H1 (cell line): ENCODE measurements around the gene KDM6B. TPM values are rescaled to one million over a fixed set of nuclear protein-coding genes. Genes with fewer than 3 reads are reported as not detected.

Source experiments
- CTCF ChIA-PET: fragments of 300-600 bp; sonication (Branson Sonifier 250); formaldehyde crosslinking; loops from one replicate; lab custom pipeline; 2021; ENCODE audit not compliant: partially characterized antibody; lab: Charles Lee
- POLR2A ChIA-PET: fragments of 300-600 bp; sonication (Branson Sonifier 250); formaldehyde crosslinking; loops from one replicate; lab custom pipeline; 2021; ENCODE audit warnings: inconsistent platforms; ENCODE audit not compliant: partially characterized antibody; lab: Charles Lee
- DNase-seq, 2 experiments: peaks; one replicate each; pipeline versions ENCODE4 v3.0.0 to v3.0.0-alpha.2; 2010 to 2022; ENCODE audit warnings: low spot score in 2 of 2, low read depth in 1 of 2, mixed read lengths in 1 of 2
- FAIRE-seq: peaks from 2 replicates; lab custom pipeline; 2011; peaks lifted over from hg19 to GRCh38; lab: Jason Lieb, UNC
- H2AFZ ChIP-seq: 2 replicates; pipeline ENCODE4 v1.8.1; 2012; ENCODE audit warnings: low read length, inconsistent platforms
- H2AK5ac ChIP-seq: 2 replicates; pipeline ENCODE4 v1.6.1; 2013; ENCODE audit warnings: low read depth, low read length
- H2BK120ac ChIP-seq: replicated peaks from 2 replicates; pipeline ENCODE3; 2013; ENCODE audit warnings: low read depth, low read length, inconsistent platforms
- H2BK12ac ChIP-seq: 2 replicates; pipeline ENCODE4 v1.6.1; 2013; ENCODE audit warnings: low read depth, low read length
- H2BK15ac ChIP-seq: 2 replicates; pipeline ENCODE4 v1.6.1; 2013; ENCODE audit warnings: low read length
- H2BK20ac ChIP-seq: 2 replicates; pipeline ENCODE4 v1.6.1; 2013; ENCODE audit warnings: low read length
- H2BK5ac ChIP-seq: 2 replicates; pipeline ENCODE4 v1.6.1; 2013; ENCODE audit warnings: low read depth, low read length
- H3K14ac ChIP-seq: 2 replicates; pipeline ENCODE4 v1.6.1; 2013; ENCODE audit warnings: inconsistent platforms; ENCODE audit not compliant: insufficient read length
- H3K18ac ChIP-seq: 2 replicates; pipeline ENCODE4 v1.6.1; 2013; ENCODE audit warnings: low read length; ENCODE audit errors: extremely low read depth
- H3K23ac ChIP-seq: 2 replicates; pipeline ENCODE4 v1.6.1; 2013; ENCODE audit warnings: inconsistent platforms; ENCODE audit not compliant: insufficient read length
- H3K23me2 ChIP-seq: 2 replicates; pipeline ENCODE4 v1.6.1; 2013; ENCODE audit warnings: low read depth, low read length
- H3K27ac ChIP-seq: 2 replicates; pipeline ENCODE4 v1.6.1; 2011; ENCODE audit warnings: low read depth, low read length, inconsistent platforms
- H3K27me3 ChIP-seq, 4 experiments: replicated peaks in 1 of 4; 1 replicate in 1 of 4; 2 replicates in 3 of 4; pipeline versions ENCODE4 v1.6.1 to v1.8.1; 2011 to 2013; ENCODE audit warnings: low read length in 3 of 4, mild to moderate bottlenecking in 3 of 4, inconsistent platforms in 2 of 4, mixed read lengths in 2 of 4, moderate library complexity in 1 of 4; ENCODE audit not compliant: control insufficient read depth in 3 of 4, insufficient read depth in 3 of 4; ENCODE audit errors: extremely low read depth in 1 of 4
- H3K36me3 ChIP-seq, 4 experiments: 2 replicates each; pipeline versions ENCODE4 v1.6.1 to v1.8.1; 2011 to 2013; ENCODE audit warnings: mild to moderate bottlenecking in 4 of 4, low read length in 3 of 4, moderate library complexity in 2 of 4, control low read depth in 1 of 4, inconsistent platforms in 1 of 4; ENCODE audit not compliant: insufficient read depth in 4 of 4, control insufficient read depth in 2 of 4
- H3K4ac ChIP-seq: replicated peaks from 2 replicates; pipeline ENCODE3; 2013; ENCODE audit warnings: low read length, low read depth, mixed read lengths, inconsistent platforms; ENCODE audit not compliant: insufficient read length
- H3K4me1 ChIP-seq, 4 experiments: replicated peaks in 1 of 4; 1 replicate in 1 of 4; 2 replicates in 3 of 4; pipeline versions ENCODE4 v1.6.1 to v1.8.1; 2011 to 2013; ENCODE audit warnings: low read length in 3 of 4, inconsistent platforms in 2 of 4, mixed read lengths in 1 of 4; ENCODE audit not compliant: insufficient read depth in 4 of 4, control insufficient read depth in 3 of 4
- H3K4me2 ChIP-seq, 2 experiments: 2 replicates each; pipeline versions ENCODE4 v1.6.1 to v1.8.1; 2011 to 2013; ENCODE audit warnings: low read depth in 2 of 2, low read length in 2 of 2, control low read depth in 1 of 2, inconsistent platforms in 1 of 2, mild to moderate bottlenecking in 1 of 2; ENCODE audit not compliant: insufficient read depth in 1 of 2
- H3K4me3 ChIP-seq, 4 experiments: fragments of 200-600, 300-600 bp in 1 of 4; sonication (generic), shearing (Covaris generic), sonication (Bioruptor Twin) in 1 of 4; 2 replicates each; pipeline versions ENCODE4 v1.5.1 to v1.8.1; 2011 to 2016; ENCODE audit warnings: low read length in 4 of 4, low read depth in 3 of 4, control low read depth in 2 of 4, inconsistent platforms in 2 of 4, mild to moderate bottlenecking in 2 of 4, mixed read lengths in 1 of 4, moderate library complexity in 1 of 4; ENCODE audit not compliant: insufficient read depth in 2 of 4; ENCODE audit errors: extremely low read depth in 1 of 4
- H3K56ac ChIP-seq: replicated peaks from 2 replicates; pipeline ENCODE3; 2013; ENCODE audit warnings: low read depth, mild to moderate bottlenecking, mixed read lengths, low read length, inconsistent platforms; ENCODE audit not compliant: insufficient read length
- H3K79me1 ChIP-seq: 2 replicates; pipeline ENCODE4 v1.6.1; 2013; ENCODE audit warnings: low read depth, low read length, control low read depth
- H3K79me2 ChIP-seq, 2 experiments: 2 replicates each; pipeline versions ENCODE4 v1.6.1 to v1.8.1; 2012 to 2013; ENCODE audit warnings: low read length in 2 of 2, mild to moderate bottlenecking in 2 of 2, inconsistent platforms in 1 of 2; ENCODE audit not compliant: insufficient read depth in 2 of 2, control insufficient read depth in 1 of 2
- H3K9ac ChIP-seq, 4 experiments: replicated peaks in 1 of 4; 1 replicate in 1 of 4; 2 replicates in 3 of 4; pipeline versions ENCODE4 v1.6.1 to v1.8.1; 2011 to 2013; ENCODE audit warnings: low read depth in 3 of 4, low read length in 3 of 4, control low read depth in 2 of 4, mild to moderate bottlenecking in 2 of 4, moderate library complexity in 2 of 4, inconsistent platforms in 1 of 4; ENCODE audit errors: extremely low read depth in 1 of 4
- H3K9me3 ChIP-seq, 2 experiments: 2 replicates each; pipeline versions ENCODE4 v1.6.1 to v1.8.1; 2012 to 2013; ENCODE audit warnings: mild to moderate bottlenecking in 2 of 2, moderate library complexity in 2 of 2, control low read depth in 1 of 2, inconsistent platforms in 1 of 2, low read depth in 1 of 2, low read length in 1 of 2, mixed read lengths in 1 of 2; ENCODE audit not compliant: insufficient read depth in 2 of 2
- H4K20me1 ChIP-seq, 2 experiments: replicated peaks in 1 of 2; 2 replicates each; pipeline versions ENCODE3 to v1.8.1; 2011 to 2013; ENCODE audit warnings: inconsistent platforms in 2 of 2, low read length in 2 of 2, mild to moderate bottlenecking in 1 of 2; ENCODE audit not compliant: insufficient read depth in 2 of 2, control insufficient read depth in 1 of 2
- H4K5ac ChIP-seq: 2 replicates; pipeline ENCODE4 v1.6.1; 2013; ENCODE audit warnings: low read length, low read depth, mixed read lengths, inconsistent platforms; ENCODE audit not compliant: insufficient read length
- H4K8ac ChIP-seq: 2 replicates; pipeline ENCODE4 v1.8.0; 2013; ENCODE audit warnings: mild to moderate bottlenecking, moderate library complexity, low read length, inconsistent platforms; ENCODE audit not compliant: insufficient read depth; ENCODE audit errors: extremely low read depth
- H4K91ac ChIP-seq: replicated peaks from 2 replicates; pipeline ENCODE3; 2013; ENCODE audit warnings: low read length, mixed read lengths, inconsistent platforms; ENCODE audit not compliant: insufficient read length
- BACH1 ChIP-seq: IDR thresholded peaks from 2 replicates; pipeline ENCODE4 v1.6.1; 2012; ENCODE audit warnings: low read length, improper control_type of control experiment
- BRCA1 ChIP-seq: IDR thresholded peaks from 2 replicates; pipeline ENCODE4 v1.6.1; 2012; ENCODE audit warnings: low read depth, low read length, improper control_type of control experiment
- CHD1 ChIP-seq: IDR thresholded peaks from 2 replicates; pipeline ENCODE4 v1.6.1; 2012; ENCODE audit warnings: low read depth, low read length, improper control_type of control experiment
- CHD2 ChIP-seq: IDR thresholded peaks from 2 replicates; pipeline ENCODE4 v1.6.1; 2012; ENCODE audit warnings: low read length, improper control_type of control experiment
- CREB1 ChIP-seq: IDR thresholded peaks from 2 replicates; pipeline ENCODE4 v1.6.1; 2012; ENCODE audit warnings: inconsistent platforms
- CTBP2 ChIP-seq: IDR thresholded peaks from 2 replicates; pipeline ENCODE4 v1.7.0; 2011; ENCODE audit warnings: borderline replicate concordance, mild to moderate bottlenecking, moderate library complexity, mixed read lengths, low read length; ENCODE audit not compliant: insufficient read depth, insufficient read length
- EZH2 ChIP-seq: fragments of 200-600 bp; sonication (generic); IDR thresholded peaks from 2 replicates; pipeline ENCODE4 v1.7.1; 2012; ENCODE audit warnings: low read depth, mild to moderate bottlenecking, moderate library complexity, low read length, inconsistent platforms; ENCODE audit not compliant: severe bottlenecking
- JUND ChIP-seq: IDR thresholded peaks from 2 replicates; pipeline ENCODE4 v1.6.1; 2011; ENCODE audit warnings: mild to moderate bottlenecking, improper control_type of control experiment, low read length
- KDM1A ChIP-seq: fragments of 200-600, 300-600 bp; sonication (generic); IDR thresholded peaks from 2 replicates; pipeline ENCODE4 v1.7.1; 2016; ENCODE audit warnings: mild to moderate bottlenecking, low read length, borderline replicate concordance
- MAX ChIP-seq: IDR thresholded peaks from 2 replicates; pipeline ENCODE4 v1.6.1; 2012; ENCODE audit warnings: inconsistent platforms
- NRF1 ChIP-seq: IDR thresholded peaks from 2 replicates; pipeline ENCODE4 v1.6.1; 2011; ENCODE audit warnings: mild to moderate bottlenecking, low read depth, low read length, improper control_type of control experiment
- RNF2 ChIP-seq: fragments of 200-900, 300-1000 bp; sonication (generic); IDR thresholded peaks from 2 replicates; pipeline ENCODE4 v1.7.1; 2016; ENCODE audit warnings: borderline replicate concordance, low read depth, mild to moderate bottlenecking, antibody characterized with exemption, low read length; ENCODE audit not compliant: poor library complexity, severe bottlenecking; ENCODE audit errors: missing control alignments
- SP1 ChIP-seq: IDR thresholded peaks from 2 replicates; pipeline ENCODE4 v1.6.1; 2011; ENCODE audit warnings: low read depth, low read length
- SUZ12 ChIP-seq: fragments of 200-600 bp; sonication (generic); IDR thresholded peaks from 2 replicates; pipeline ENCODE4 v1.6.1; 2012; ENCODE audit warnings: mild to moderate bottlenecking, inconsistent platforms, low read length, moderate library complexity, mixed read lengths
- WGBS, 2 experiments: shearing (Covaris generic) in 1 of 2; methylation state at CpG; one replicate each; pipeline versions ENCODE4 v1.1.6 to v1.1.7; 2013 to 2015; ENCODE audit warnings: low lambda C conversion rate in 2 of 2, mixed read lengths in 2 of 2, inconsistent platforms in 1 of 2, low coverage in 1 of 2, missing lambda C conversion rate in 1 of 2; ENCODE audit not compliant: insufficient replicate concordance in 2 of 2, insufficient coverage in 1 of 2, insufficient read length in 1 of 2; ENCODE audit errors: extremely low coverage in 1 of 2, missing lambda C conversion rate in 1 of 2; 5-methylcytosine and 5-hydroxymethylcytosine counted together
- polyA plus RNA-seq, 7 experiments: library from polyadenylated mRNA; depleted of rRNA in 3 of 7; stranded (reverse) in 5 of 7; unstranded in 2 of 7; fragments of >200 nt in 5 of 7; fragments of 200-250 nt in 2 of 7; gene quantifications; 1 replicate in 5 of 7; 2 replicates in 1 of 7; 4 replicates in 1 of 7; pipeline versions ENCODE4 v1.2.1 to v1.2.3, GENCODE V29; 2011 to 2013; ENCODE audit warnings: missing spikeins in 2 of 7, mixed read lengths in 2 of 7
- total RNA-seq: library from RNA; stranded (reverse); fragmentation: NEBNext Ultra II Directional; extraction: Animal tissue kit (Norgen Biotek cat#: 25700); gene quantifications from 2 replicates; pipeline ENCODE4 v1.2.1, GENCODE V29; 2021

The KDM6B gene
- total and polyA plus RNA-seq, 2 of the 8 experiments (the other 6 are each of a cell fraction or from before 2014, with no cell fraction given), result 0.48 to 3.7 TPM

GRCh38 chr17:7786866-7787265 lies 47.2 kb upstream of the KDM6B start:
- 88% methylated on average over 21 of the region's 21 CpGs; no CpG with 5 or more reads in 1 of the 2 experiments for WGBS, 2 experiments
- Histone ChIP-seq H4K5ac (no peak overlapping the region), H3K79me1 (no peaks in the 10 kb centered on the region), H2BK12ac (no peak overlapping the region), H4K91ac (no peak overlapping the region), H4K8ac (no peak overlapping the region), H3K56ac (no peak overlapping the region), H3K36me3 (no peaks in the 10 kb centered on the region), H3K27ac (no peak overlapping the region), H3K4me1 (no peaks in the 10 kb centered on the region), H3K23me2 (no peaks in the 10 kb centered on the region), H2BK15ac (no peak overlapping the region), H2BK5ac (no peak overlapping the region), H3K4ac (no peak overlapping the region), H3K14ac (no peak overlapping the region), H2BK120ac (no peak overlapping the region), H2BK20ac (no peak overlapping the region), H3K79me2 (no peaks in the 10 kb centered on the region), H3K23ac (no peak overlapping the region), H3K9me3 (no peaks in the 10 kb centered on the region), H3K4me3 (no peak overlapping the region), H3K4me2 (no peak overlapping the region), H2AK5ac (no peak overlapping the region), H2AFZ (no peak overlapping the region), H3K18ac (no peak overlapping the region), H3K9ac (no peak overlapping the region), H3K27me3 (no peaks in the 10 kb centered on the region; a peak in 4 of 7 replicates), H4K20me1 (no peaks in the 10 kb centered on the region)
- ChIA-PET POLR2A (interaction anchor here (0.6 to 1.4 kb wide), 2 partner anchors 9 to 19 kb away, joined by 3 to 5 read pairs; no protein-coding TSS in a partner anchor), CTCF (interaction anchor here (0.6 to 2.2 kb wide), 6 partner anchors 14 to 99 kb away, joined by 3 to 8 read pairs (median 4); partner anchors contain the start of genes DNAH2, TP53 and WRAP53)
- FAIRE-seq, result no peak
- no peak for DNase-seq
- no peak for TF ChIP-seq KDM1A
- TF ChIP-seq CREB1, result no peak
- no peak for TF ChIP-seq BRCA1
- TF ChIP-seq EZH2, result no peak
- TF ChIP-seq MAX, result no peak
- no peak for TF ChIP-seq CHD1
- no peak for TF ChIP-seq JUND
- no peak for TF ChIP-seq CTBP2
- no peak for TF ChIP-seq BACH1
- no peak for TF ChIP-seq SUZ12
- TF ChIP-seq SP1, result no peak
- no peak for TF ChIP-seq NRF1
- TF ChIP-seq CHD2, result no peak
- TF ChIP-seq RNF2, result no peak
